T-cell (primary cell): ENCODE data around the gene PRSS33. TPM values are rescaled to one million over a fixed set of nuclear protein-coding genes. Genes with fewer than 3 reads are reported as not detected.
A peak's percentile ranks its signal among the peaks of the same experiment; 100 is the strongest.

ENCODE experiments used
- ATAC-seq, 4 experiments: fragments of 200-7000 bp in 3 of 4; fragments of 150-1000 bp in 1 of 4; cut with Tn5 transposase; replicated peaks in 1 of 4; 1 replicate in 3 of 4; 2 replicates in 1 of 4; pipeline ENCODE4 v1.10.0; 2021; ENCODE audit warnings: moderate library complexity in 3 of 4, mild to moderate bottlenecking in 2 of 4, moderate number of reproducible peaks in 1 of 4
- CTCF ChIA-PET, 2 donors: fragments of 300-600 bp; sonication (Branson Sonifier 250); formaldehyde crosslinking; loops; one replicate each; lab custom pipeline; 2022; ENCODE audit warnings: antibody characterized with exemption in 2 of 2; lab: Charles Lee
- POLR2A ChIA-PET, 2 donors: fragments of 300-600 bp; sonication (Branson Sonifier 250); formaldehyde crosslinking; loops; one replicate each; lab custom pipeline; 2022; ENCODE audit warnings: antibody characterized with exemption in 2 of 2; lab: Charles Lee
- DNase-seq, 35 experiments: peaks; one replicate each; pipeline versions ENCODE4 v3.0.0 to v3.0.0-alpha.2; 2013 to 2023
- H3K27ac ChIP-seq: one replicate; pipeline ENCODE4 v1.5.1; 2013; ENCODE audit warnings: low read length
- H3K27me3 ChIP-seq, 2 experiments: replicated peaks in 1 of 2; 1 replicate in 1 of 2; 2 replicates in 1 of 2; pipeline versions ENCODE4 v1.6.1 to v1.7.0; 2013; ENCODE audit warnings: low read length in 1 of 2, mixed read lengths in 1 of 2; ENCODE audit not compliant: control insufficient read depth in 2 of 2, insufficient read depth in 2 of 2; ENCODE audit errors: extremely low read depth in 1 of 2
- H3K36me3 ChIP-seq, 2 donors: 1 replicate in 1 of 2; 2 replicates in 1 of 2; pipeline versions ENCODE4 v1.6.1 to v1.7.0; 2013; ENCODE audit warnings: low read length in 1 of 2; ENCODE audit not compliant: control insufficient read depth in 2 of 2, insufficient read depth in 1 of 2; ENCODE audit errors: extremely low read depth in 1 of 2
- H3K4me1 ChIP-seq, 2 experiments: 1 replicate in 1 of 2; 2 replicates in 1 of 2; pipeline versions ENCODE4 v1.6.1 to v1.7.0; 2013; ENCODE audit warnings: low read length in 2 of 2, mixed read lengths in 1 of 2; ENCODE audit not compliant: insufficient read depth in 2 of 2, control insufficient read depth in 1 of 2; ENCODE audit errors: extremely low read depth in 1 of 2
- H3K4me3 ChIP-seq, 2 donors: 1 replicate in 1 of 2; 2 replicates in 1 of 2; pipeline versions ENCODE4 v1.5.1 to v1.7.0; 2013; ENCODE audit warnings: mild to moderate bottlenecking in 2 of 2, low read length in 1 of 2, moderate library complexity in 1 of 2; ENCODE audit not compliant: control insufficient read depth in 1 of 2; ENCODE audit errors: extremely low read depth in 1 of 2
- H3K9me3 ChIP-seq: 2 replicates; pipeline ENCODE4 v1.7.0; 2013
- H3K27ac Mint-ChIP-seq, 2 donors: one replicate each; pipeline ENCODE4 v1.8.0; 2020 to 2021; ENCODE audit warnings: mild to moderate bottlenecking in 2 of 2, mixed read lengths in 2 of 2
- H3K27me3 Mint-ChIP-seq, 2 donors: one replicate each; pipeline ENCODE4 v1.8.0; 2021 to 2022; ENCODE audit warnings: mixed read lengths in 2 of 2
- H3K36me3 Mint-ChIP-seq: one replicate; pipeline ENCODE4 v1.8.0; 2021; ENCODE audit warnings: mixed read lengths
- H3K4me1 Mint-ChIP-seq, 3 donors: one replicate each; pipeline ENCODE4 v1.8.0; 2020 to 2022; ENCODE audit warnings: mixed read lengths in 3 of 3, mild to moderate bottlenecking in 1 of 3
- H3K4me3 Mint-ChIP-seq, 3 donors: one replicate each; pipeline ENCODE4 v1.8.0; 2020 to 2022; ENCODE audit warnings: mild to moderate bottlenecking in 3 of 3, mixed read lengths in 3 of 3, moderate library complexity in 3 of 3
- H3K9me3 Mint-ChIP-seq, 3 donors: one replicate each; pipeline ENCODE4 v1.8.0; 2020 to 2022; ENCODE audit warnings: mixed read lengths in 3 of 3
- WGBS: methylation state at CpG from one replicate; pipeline ENCODE4 v1.1.5; 2013; ENCODE audit warnings: missing lambda C conversion rate; ENCODE audit not compliant: insufficient coverage; 5-methylcytosine and 5-hydroxymethylcytosine counted together
- total RNA-seq, 35 experiments: library from RNA in 6 of 35; stranded (reverse) in 6 of 35; fragments of 120-200 nt in 1 of 35; gene quantifications; one replicate each; pipeline versions ENCODE4 v1.2.1 to v1.2.4 and lab custom pipeline; 2013 to 2026

PRSS33 gene, protein sequence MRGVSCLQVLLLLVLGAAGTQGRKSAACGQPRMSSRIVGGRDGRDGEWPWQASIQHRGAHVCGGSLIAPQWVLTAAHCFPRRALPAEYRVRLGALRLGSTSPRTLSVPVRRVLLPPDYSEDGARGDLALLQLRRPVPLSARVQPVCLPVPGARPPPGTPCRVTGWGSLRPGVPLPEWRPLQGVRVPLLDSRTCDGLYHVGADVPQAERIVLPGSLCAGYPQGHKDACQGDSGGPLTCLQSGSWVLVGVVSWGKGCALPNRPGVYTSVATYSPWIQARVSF
- not detected for total RNA-seq
- 0.06 TPM for total RNA-seq (2013)
- 0 to 0.17 (median 0) reads per million in 29 experiments for total RNA-seq (lab: John Stamatoyannopoulos, UW)

DNA sequence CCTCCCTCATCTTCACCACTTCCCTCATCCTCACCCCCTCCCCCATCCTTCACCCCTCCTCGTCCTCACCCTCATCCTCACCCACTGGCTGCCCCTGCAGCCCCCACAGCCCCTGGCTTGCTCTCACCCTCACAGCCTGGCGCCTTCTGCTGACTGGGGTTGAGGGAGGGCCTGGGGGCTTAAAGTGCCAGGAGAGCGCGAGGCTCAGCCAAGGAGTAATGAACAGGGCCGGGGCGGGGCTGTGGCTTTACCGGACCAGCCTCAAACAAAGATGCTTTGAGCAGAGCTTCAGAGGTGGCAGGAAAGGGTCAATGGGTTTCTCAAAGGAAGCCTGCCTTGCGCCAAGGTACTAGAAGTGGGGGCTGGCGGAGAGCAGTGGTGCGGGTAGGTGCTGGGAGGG, at the start of gene PRSS33:
TSS of gene PRSS33 (minus strand) at position 155 of the 400 bp plus-strand sequence. CDS start 1,013 bp downstream, outside the sequence.
- peaks cover 0 to 26% of the 10 kb centered on the region in 2 experiments for H3K4me1 ChIP-seq
- no peaks in the 10 kb centered on the region for H3K9me3 ChIP-seq
- ChIA-PET CTCF (interaction anchor here in 1 of 2 donors (0.6 kb wide), 1 partner anchor 9 kb away, joined by 3 read pairs; no protein-coding TSS in a partner anchor), POLR2A (no interaction called here)
- no peaks in the 10 kb centered on the region for H3K9me3 Mint-ChIP-seq
- peak within 1 kb of the TSS in 2 of 3 donors; percentile 54 to 84 for H3K4me3 Mint-ChIP-seq
- ATAC-seq (no peak), DNase-seq (no peak)
- no peak within 1 kb of the TSS for H3K27ac Mint-ChIP-seq
- H3K36me3 ChIP-seq: no peaks in the 10 kb centered on the region
- 16% methylated on average over 8 of the region's 10 CpGs for WGBS
- H3K4me1 Mint-ChIP-seq: peaks cover 0 to 13% (median 3%) of the 10 kb centered on the region in 3 donors
- H3K36me3 Mint-ChIP-seq: no peaks in the 10 kb centered on the region
- no peak within 1 kb of the TSS for H3K4me3 ChIP-seq
- H3K27me3 ChIP-seq: peaks cover 0 to 55% of the 10 kb centered on the region in 2 experiments
- no peak within 1 kb of the TSS for H3K27ac ChIP-seq
- peaks cover 6 to 34% of the 10 kb centered on the region in 2 donors for H3K27me3 Mint-ChIP-seq

DNA sequence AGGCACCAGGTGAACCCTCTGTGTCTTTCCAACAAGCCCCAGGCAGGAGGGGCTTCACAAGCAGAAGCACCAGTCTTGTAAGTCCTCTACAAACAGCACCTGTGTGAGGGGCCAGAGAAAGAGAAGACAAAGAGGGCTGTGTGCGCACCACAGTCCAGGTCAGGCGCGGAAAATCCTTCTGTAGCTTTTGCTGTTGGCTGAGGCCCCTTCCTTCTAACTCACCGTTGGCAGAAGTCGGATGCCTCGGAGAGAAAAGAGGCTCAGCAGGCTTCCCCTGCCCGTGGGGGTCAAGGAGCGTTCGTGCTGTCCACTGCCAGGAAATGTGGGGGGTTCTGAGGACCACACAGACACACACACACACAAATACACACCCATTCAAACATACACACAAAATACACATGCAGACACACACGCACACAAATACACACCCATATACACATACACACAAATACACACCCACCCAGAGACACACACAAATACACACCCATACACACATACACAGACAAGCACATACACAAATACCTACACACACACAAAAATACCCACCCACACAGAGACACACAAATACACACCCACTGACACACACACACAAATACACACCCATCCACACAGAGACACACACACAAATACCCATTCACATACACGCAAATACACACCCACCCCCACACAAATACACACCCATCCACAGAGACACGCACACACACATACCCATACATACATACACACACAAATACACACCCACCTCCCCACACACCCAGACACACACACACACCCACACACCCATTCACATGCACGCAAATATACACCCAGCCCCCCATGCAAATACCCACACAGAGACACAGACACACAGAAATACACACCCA, 49.5 kb upstream of the PRSS33 start:
- H3K4me3 Mint-ChIP-seq: no peak overlapping the region
- H3K36me3 Mint-ChIP-seq: no peaks in the 10 kb centered on the region
- H3K27ac ChIP-seq: no peak overlapping the region
- H3K9me3 Mint-ChIP-seq: no peaks in the 10 kb centered on the region
- H3K27me3 ChIP-seq: peaks cover 0 to 17% of the 10 kb centered on the region in 2 experiments
- WGBS: 89% methylated on average over 5 of the region's 13 CpGs
- DNase-seq (no peak), ATAC-seq (no peak)
- H3K9me3 ChIP-seq: no peaks in the 10 kb centered on the region
- peaks cover 15 to 36% of the 10 kb centered on the region in 2 experiments for H3K4me1 ChIP-seq
- H3K4me1 Mint-ChIP-seq: peaks cover 16 to 35% (median 27%) of the 10 kb centered on the region in 3 donors
- H3K27ac Mint-ChIP-seq: no peak overlapping the region
- ChIA-PET POLR2A (no interaction called here), CTCF (no interaction called here)
- H3K4me3 ChIP-seq: no peak overlapping the region
- no peaks in the 10 kb centered on the region for H3K36me3 ChIP-seq
- peaks cover 5 to 9% of the 10 kb centered on the region in 2 donors for H3K27me3 Mint-ChIP-seq

DNA sequence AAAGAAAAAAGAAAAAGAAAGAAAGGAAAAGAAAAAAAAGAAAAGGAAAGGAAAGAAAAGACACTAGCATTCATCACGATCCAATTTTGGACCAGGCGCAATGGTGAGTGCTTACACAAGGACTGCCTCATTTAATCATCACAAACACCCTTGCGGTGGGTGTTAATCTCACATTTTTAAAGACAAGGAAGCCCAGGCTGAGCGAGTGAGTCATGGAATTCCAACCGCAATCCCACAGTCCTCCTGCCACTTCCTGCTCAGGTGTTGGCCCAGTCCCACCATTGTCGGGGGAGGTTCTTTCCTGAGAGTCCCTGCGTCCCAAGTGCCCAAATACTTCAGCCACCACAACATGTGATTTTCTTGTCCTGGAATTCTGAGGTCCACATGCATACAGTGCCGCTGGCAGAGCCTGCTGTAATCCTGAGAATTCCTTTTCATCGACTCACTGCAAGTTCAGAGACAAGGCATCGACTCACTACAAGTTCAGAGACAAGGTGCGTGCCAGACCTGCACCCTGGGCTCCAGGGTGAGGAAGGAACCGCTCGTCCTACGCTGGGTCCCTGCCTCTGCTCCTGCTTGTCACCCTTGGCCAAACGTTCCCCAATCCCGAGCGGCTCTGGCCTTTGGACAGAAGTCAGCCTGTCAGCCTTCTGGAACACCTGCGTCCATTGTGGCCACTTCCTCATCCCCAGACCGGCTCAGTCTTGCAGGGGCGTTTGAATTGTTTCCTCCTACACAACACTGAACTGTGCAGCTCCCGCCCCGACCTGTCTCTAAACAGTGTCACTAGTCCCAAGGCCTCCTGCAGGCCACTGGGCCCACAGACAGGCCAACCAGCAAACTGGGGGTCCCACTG, 48.5 kb upstream of the PRSS33 start:
- no peaks in the 10 kb centered on the region for H3K36me3 ChIP-seq
- DNase-seq: no peak
- no peak overlapping the region for H3K4me3 ChIP-seq
- Mint-ChIP-seq H3K4me3 (no peak overlapping the region), H3K9me3 (no peaks in the 10 kb centered on the region), H3K27me3 (peaks cover 8 to 11% of the 10 kb centered on the region in 2 donors), H3K4me1 (peaks cover 16 to 27% (median 20%) of the 10 kb centered on the region in 3 donors), H3K36me3 (no peaks in the 10 kb centered on the region), H3K27ac (no peak overlapping the region)
- 56% methylated on average over 15 of the region's 22 CpGs for WGBS
- H3K27ac ChIP-seq: no peak overlapping the region
- H3K4me1 ChIP-seq: peaks cover 6 to 26% of the 10 kb centered on the region in 2 experiments
- peaks cover 0 to 27% of the 10 kb centered on the region in 2 experiments for H3K27me3 ChIP-seq
- H3K9me3 ChIP-seq: no peaks in the 10 kb centered on the region
- CTCF ChIA-PET: no interaction called here
- no peak for ATAC-seq
- POLR2A ChIA-PET: no interaction called here

DNA sequence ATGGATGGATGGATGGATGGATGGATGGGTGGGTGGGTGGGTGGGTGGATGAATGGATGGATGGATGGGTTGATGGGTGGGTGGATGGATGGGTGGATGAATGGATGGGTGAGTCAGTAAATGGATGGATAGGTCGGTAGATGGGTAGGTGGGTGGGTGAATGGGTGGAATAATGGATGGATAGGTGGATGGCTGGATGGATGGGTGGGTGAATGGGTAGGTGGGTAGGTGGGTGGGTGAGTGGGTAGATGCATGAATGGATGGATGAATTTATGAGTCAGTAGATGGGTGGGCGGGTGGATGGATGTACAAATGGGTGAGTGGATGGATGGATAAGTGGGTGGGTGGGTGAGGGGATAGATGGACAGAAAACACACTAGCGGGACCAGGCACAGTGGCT, 47.6 kb upstream of the PRSS33 start:
- DNase-seq (no peak), ATAC-seq (no peak)
- peaks cover 10 to 16% of the 10 kb centered on the region in 2 donors for H3K27me3 Mint-ChIP-seq
- H3K4me1 ChIP-seq: peaks cover 0 to 20% of the 10 kb centered on the region in 2 experiments
- POLR2A ChIA-PET: no interaction called here
- H3K4me3 ChIP-seq: no peak overlapping the region
- H3K9me3 Mint-ChIP-seq: no peaks in the 10 kb centered on the region
- H3K27ac Mint-ChIP-seq: no peak overlapping the region
- H3K36me3 ChIP-seq: no peaks in the 10 kb centered on the region
- peaks cover 13 to 20% (median 16%) of the 10 kb centered on the region in 3 donors for H3K4me1 Mint-ChIP-seq
- WGBS: 83% methylated on average over 3 of the region's 3 CpGs
- no peak overlapping the region for H3K27ac ChIP-seq
- CTCF ChIA-PET: no interaction called here
- no peaks in the 10 kb centered on the region for H3K36me3 Mint-ChIP-seq
- H3K4me3 Mint-ChIP-seq: no peak overlapping the region
- peaks cover 0 to 36% of the 10 kb centered on the region in 2 experiments for H3K27me3 ChIP-seq
- no peaks in the 10 kb centered on the region for H3K9me3 ChIP-seq

DNA sequence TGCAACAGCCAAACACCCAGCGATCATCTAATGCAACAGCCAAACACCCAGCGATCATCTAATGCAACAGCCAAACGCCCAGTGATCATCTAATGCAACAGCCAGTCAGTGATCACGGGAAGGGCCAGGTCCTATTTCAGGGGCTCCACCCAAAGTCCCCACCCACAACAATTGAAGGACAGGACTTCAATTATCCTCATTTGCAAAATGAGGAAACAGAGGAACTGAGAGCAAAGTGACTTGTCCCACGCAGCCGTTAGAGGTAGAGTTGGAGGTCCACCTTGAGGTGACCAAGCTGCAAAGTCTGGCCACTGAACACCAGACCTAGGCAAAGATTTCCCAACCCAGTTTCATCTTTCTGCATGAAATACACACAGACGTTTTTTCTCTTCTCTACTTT, 46.4 kb upstream of the PRSS33 start:
- Histone ChIP-seq H3K4me3 (no peak overlapping the region), H3K27ac (no peak overlapping the region), H3K4me1 (peaks cover 0 to 11% of the 10 kb centered on the region in 2 experiments), H3K27me3 (peaks cover 0 to 48% of the 10 kb centered on the region in 2 experiments), H3K9me3 (no peaks in the 10 kb centered on the region), H3K36me3 (no peaks in the 10 kb centered on the region)
- Mint-ChIP-seq H3K4me1 (peaks cover 7 to 8% (median 7%) of the 10 kb centered on the region in 3 donors), H3K9me3 (no peaks in the 10 kb centered on the region), H3K36me3 (no peaks in the 10 kb centered on the region), H3K27ac (no peak overlapping the region), H3K4me3 (no peak overlapping the region), H3K27me3 (peaks cover 10 to 16% of the 10 kb centered on the region in 2 donors)
- DNase-seq (no peak), ATAC-seq (no peak)
- POLR2A ChIA-PET: no interaction called here
- WGBS: no CpG with 5 or more reads among the region's 7 CpGs
- CTCF ChIA-PET: no interaction called here

DNA sequence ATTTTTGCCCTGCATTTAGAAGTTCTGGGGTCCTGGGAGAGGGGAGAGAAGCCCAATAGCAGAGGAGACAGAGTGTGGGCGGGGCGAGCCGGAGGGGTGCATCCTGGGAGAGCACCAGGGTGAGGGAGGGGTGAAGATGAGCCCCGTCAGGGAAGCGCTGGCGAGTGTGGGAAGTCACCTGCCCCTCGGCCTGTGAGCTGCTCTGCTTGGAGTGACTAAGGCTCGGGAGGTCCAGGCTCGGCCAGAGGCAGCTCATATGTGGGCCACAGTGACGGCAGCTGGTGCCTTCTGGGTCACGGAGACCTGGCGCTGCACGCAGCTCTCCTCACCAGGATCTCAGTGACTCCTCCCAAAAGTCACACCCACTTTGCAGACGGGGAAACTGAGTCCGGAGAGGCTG, 43.8 kb upstream of the PRSS33 start:
- Histone ChIP-seq H3K27me3 (peaks cover 0 to 55% of the 10 kb centered on the region in 2 experiments), H3K4me1 (peaks cover 0 to 6% of the 10 kb centered on the region in 2 experiments), H3K9me3 (no peaks in the 10 kb centered on the region), H3K27ac (no peak overlapping the region), H3K4me3 (no peak overlapping the region), H3K36me3 (no peaks in the 10 kb centered on the region)
- WGBS: 88% methylated on average over 10 of the region's 15 CpGs
- no peak for DNase-seq
- no peak for ATAC-seq
- H3K36me3 Mint-ChIP-seq: no peaks in the 10 kb centered on the region
- ChIA-PET CTCF (no interaction called here), POLR2A (no interaction called here)
- H3K27ac Mint-ChIP-seq: no peak overlapping the region
- no peak overlapping the region for H3K4me3 Mint-ChIP-seq
- H3K4me1 Mint-ChIP-seq: peaks cover 0 to 2% (median 0%) of the 10 kb centered on the region in 3 donors
- peaks cover 10 to 13% of the 10 kb centered on the region in 2 donors for H3K27me3 Mint-ChIP-seq
- H3K9me3 Mint-ChIP-seq: no peaks in the 10 kb centered on the region
